NCI-H446 treated with DMSO at 0.1 percent for 48 hours (cell line): ENCODE data around the gene RFXAP.

Experiments used
- DNase-seq: peaks from one replicate; lab custom pipeline; 2025; lab: John Stamatoyannopoulos, UW

The RFXAP gene

GRCh38 chr13:36870050-36870692, 51.1 kb downstream of the RFXAP start:
- no peak for DNase-seq

GRCh38 chr13:36872621-36873020, 53.6 kb downstream of the RFXAP start:
- no peak for DNase-seq

- no peak for DNase-seq
Observed at GRCh38 chr13:36875431-36875830, 56.4 kb downstream of the RFXAP start.

- no peak for DNase-seq
Observed at GRCh38 chr13:36875961-36876360, 56.9 kb downstream of the RFXAP start.
